NCI-H1417 (cell line): Measurements from ENCODE around the gene PHF19.

ENCODE experiments used
- DNase-seq, 3 experiments: peaks; one replicate each; lab custom pipeline; 2025; lab: John Stamatoyannopoulos, UW

Gene PHF19

GRCh38 chr9:120876842-120877240 lies at the start of gene PHF19:
Gene PHF19, minus strand, starts transcription at chr9:120877188. Its CDS starts 2,447 bp downstream, at chr9:120874741.
- peak in 2 of 3 experiments; percentile 81 to 84 for DNase-seq

- DNase-seq, result no peak
Measured at GRCh38 chr9:120926397-120926928, 49.5 kb upstream of the PHF19 start, which contains the start of gene TRAF1. Gene TRAF1, minus strand, starts transcription at chr9:120926796. Its CDS starts 721 bp downstream, at chr9:120926075.

GRCh38 chr9:120925535-120926396 lies 48.8 kb upstream of the PHF19 start:
- no peak for DNase-seq

GRCh38 chr9:120924698-120925534 lies 47.9 kb upstream of the PHF19 start:
- DNase-seq, result no peak

GRCh38 chr9:120923620-120924328 lies 46.8 kb upstream of the PHF19 start:
- no peak for DNase-seq

- DNase-seq, result no peak
Measured at GRCh38 chr9:120922404-120923195, 45.6 kb upstream of the PHF19 start.

GRCh38 chr9:120921661-120922181 lies 44.7 kb upstream of the PHF19 start:
- DNase-seq, result no peak

- no peak for DNase-seq
Measured at GRCh38 chr9:120920806-120921178, 43.8 kb upstream of the PHF19 start.

GRCh38 chr9:120919843-120920805 lies 43.1 kb upstream of the PHF19 start:
- no peak for DNase-seq

GRCh38 chr9:120918931-120919842 lies 42.2 kb upstream of the PHF19 start:
- no peak for DNase-seq

GRCh38 chr9:120917929-120918762 lies 41.2 kb upstream of the PHF19 start:
- no peak for DNase-seq

GRCh38 chr9:120916991-120917880 lies 40.2 kb upstream of the PHF19 start:
- no peak for DNase-seq

- DNase-seq, result no peak
Measured at GRCh38 chr9:120916588-120916987, 39.6 kb upstream of the PHF19 start.

GRCh38 chr9:120915854-120916470 lies 39.0 kb upstream of the PHF19 start:
- DNase-seq, result no peak

- peak in 1 of 3 experiments; percentile 24 for DNase-seq
Measured at GRCh38 chr9:120914953-120915352, 38.0 kb upstream of the PHF19 start.

GRCh38 chr9:120914396-120914795 lies 37.4 kb upstream of the PHF19 start:
- no peak for DNase-seq
